H9 (cell line): ENCODE results near the gene NEK4. TPM values are rescaled to one million over a fixed set of nuclear protein-coding genes. Genes with fewer than 3 reads are reported as not detected.

Experiments used
- DNase-seq: peaks from one replicate; pipeline ENCODE4 v3.0.0-alpha.2; 2017
- H2AFZ ChIP-seq: one replicate; pipeline ENCODE4 v1.6.1; 2013; ENCODE audit warnings: mild to moderate bottlenecking, low read length, control low read depth, moderate library complexity
- H2AK5ac ChIP-seq: 2 replicates; pipeline ENCODE4 v1.6.1; 2013; ENCODE audit warnings: low read length, control low read depth, mixed read lengths; ENCODE audit not compliant: insufficient read length
- H2BK120ac ChIP-seq: one replicate; pipeline ENCODE4 v1.6.1; 2013; ENCODE audit warnings: low read depth, mild to moderate bottlenecking, low read length, control low read depth, inconsistent platforms; ENCODE audit not compliant: poor library complexity, severe bottlenecking
- H2BK12ac ChIP-seq: 2 replicates; pipeline ENCODE4 v1.6.1; 2013; ENCODE audit warnings: low read length, control low read depth, mixed read lengths, low read depth; ENCODE audit not compliant: insufficient read length
- H2BK15ac ChIP-seq: 2 replicates; pipeline ENCODE4 v1.6.1; 2013; ENCODE audit warnings: low read depth, low read length, control low read depth
- H2BK20ac ChIP-seq: one replicate; pipeline ENCODE4 v1.6.1; 2013; ENCODE audit warnings: low read depth, mild to moderate bottlenecking, low read length, control low read depth, inconsistent platforms; ENCODE audit not compliant: poor library complexity, severe bottlenecking
- H2BK5ac ChIP-seq: 2 replicates; pipeline ENCODE4 v1.6.1; 2013; ENCODE audit warnings: low read length, control low read depth, mixed read lengths; ENCODE audit not compliant: insufficient read length
- H3K14ac ChIP-seq: 2 replicates; pipeline ENCODE4 v1.6.1; 2013; ENCODE audit warnings: low read length, control low read depth; ENCODE audit not compliant: insufficient read depth
- H3K18ac ChIP-seq: 2 replicates; pipeline ENCODE4 v1.6.1; 2013; ENCODE audit warnings: low read depth, mild to moderate bottlenecking, mixed read lengths, low read length, control low read depth; ENCODE audit not compliant: insufficient read length
- H3K23ac ChIP-seq: 2 replicates; pipeline ENCODE4 v1.6.1; 2013; ENCODE audit warnings: low read length, control low read depth, mixed read lengths, low read depth; ENCODE audit not compliant: insufficient read length
- H3K23me2 ChIP-seq: 2 replicates; pipeline ENCODE4 v1.6.1; 2013; ENCODE audit warnings: low read depth, mild to moderate bottlenecking, mixed read lengths, low read length, control low read depth; ENCODE audit not compliant: insufficient read length, poor library complexity, severe bottlenecking
- H3K27ac ChIP-seq: 2 replicates; pipeline ENCODE4 v1.5.1; 2013; ENCODE audit warnings: low read length, control low read depth, mixed read lengths, low read depth; ENCODE audit not compliant: insufficient read length
- H3K27me3 ChIP-seq: 2 replicates; pipeline ENCODE4 v1.6.1; 2013; ENCODE audit warnings: low read length, control low read depth, inconsistent platforms; ENCODE audit not compliant: insufficient read depth
- H3K4ac ChIP-seq: 2 replicates; pipeline ENCODE4 v1.6.1; 2013; ENCODE audit warnings: low read depth, mild to moderate bottlenecking, control low read depth, inconsistent platforms, low read length, moderate library complexity
- H3K4me1 ChIP-seq: 2 replicates; pipeline ENCODE4 v1.6.1; 2013; ENCODE audit warnings: low read length, control low read depth, inconsistent platforms; ENCODE audit not compliant: insufficient read depth
- H3K4me2 ChIP-seq: 2 replicates; pipeline ENCODE4 v1.6.1; 2013; ENCODE audit warnings: low read length, control low read depth, mixed read lengths; ENCODE audit not compliant: insufficient read length, insufficient read depth
- H3K56ac ChIP-seq: 2 replicates; pipeline ENCODE4 v1.6.1; 2013; ENCODE audit warnings: low read depth, mild to moderate bottlenecking, mixed read lengths, low read length, control low read depth; ENCODE audit not compliant: insufficient read length
- H3K79me1 ChIP-seq: 2 replicates; pipeline ENCODE4 v1.6.1; 2013; ENCODE audit warnings: low read depth, mild to moderate bottlenecking, moderate library complexity, low read length, control low read depth, inconsistent platforms; ENCODE audit not compliant: insufficient read depth, poor library complexity, severe bottlenecking
- H3K79me2 ChIP-seq: 2 replicates; pipeline ENCODE4 v1.6.1; 2013; ENCODE audit warnings: low read length, control low read depth, inconsistent platforms; ENCODE audit not compliant: insufficient read depth
- H3K9ac ChIP-seq: 2 replicates; pipeline ENCODE4 v1.6.1; 2013; ENCODE audit warnings: low read length, control low read depth, mixed read lengths; ENCODE audit not compliant: insufficient read length; ENCODE audit errors: extremely low read depth
- H3K9me3 ChIP-seq: one replicate; pipeline ENCODE4 v1.6.1; 2013; ENCODE audit warnings: low read depth, low read length, inconsistent platforms; ENCODE audit not compliant: control insufficient read depth
- H3T11ph ChIP-seq: one replicate; pipeline ENCODE4 v1.6.1; 2013; ENCODE audit warnings: mild to moderate bottlenecking, low read length, control low read depth, inconsistent platforms
- H4K20me1 ChIP-seq: one replicate; pipeline ENCODE4 v1.6.1; 2013; ENCODE audit not compliant: control insufficient read depth, insufficient read length, insufficient read depth
- H4K5ac ChIP-seq: 2 replicates; pipeline ENCODE4 v1.6.1; 2013; ENCODE audit warnings: low read depth, mild to moderate bottlenecking, mixed read lengths, low read length, control low read depth; ENCODE audit not compliant: insufficient read length
- H4K8ac ChIP-seq: replicated peaks from 2 replicates; pipeline ENCODE4 v1.6.1; 2013; ENCODE audit warnings: low read length, control low read depth, mixed read lengths, low read depth; ENCODE audit not compliant: insufficient read length
- H4K91ac ChIP-seq: 2 replicates; pipeline ENCODE4 v1.6.1; 2013; ENCODE audit warnings: low read depth, mild to moderate bottlenecking, moderate library complexity, mixed read lengths, low read length, control low read depth; ENCODE audit not compliant: insufficient read length
- H3K27ac Mint-ChIP-seq, 3 experiments: 2 replicates in 2 of 3; 3 replicates in 1 of 3; pipeline ENCODE4 v1.8.0; 2020 to 2021; ENCODE audit warnings: mixed read lengths in 3 of 3, mild to moderate bottlenecking in 1 of 3, moderate library complexity in 1 of 3
- H3K27me3 Mint-ChIP-seq: 2 replicates; pipeline ENCODE4 v1.8.0; 2021; ENCODE audit warnings: low read depth, mild to moderate bottlenecking, moderate library complexity, mixed read lengths
- H3K36me3 Mint-ChIP-seq, 3 experiments: 2 replicates in 2 of 3; 3 replicates in 1 of 3; pipeline ENCODE4 v1.8.0; 2020 to 2021; ENCODE audit warnings: low read depth in 3 of 3, mixed read lengths in 3 of 3; ENCODE audit not compliant: insufficient read depth in 1 of 3
- H3K4me1 Mint-ChIP-seq, 2 experiments: 2 replicates each; pipeline ENCODE4 v1.8.0; 2020; ENCODE audit warnings: mixed read lengths in 2 of 2
- H3K4me3 Mint-ChIP-seq, 2 experiments: 2 replicates in 1 of 2; 3 replicates in 1 of 2; pipeline ENCODE4 v1.8.0; 2020 to 2021; ENCODE audit warnings: mild to moderate bottlenecking in 2 of 2, mixed read lengths in 2 of 2, moderate library complexity in 1 of 2
- H3K9me3 Mint-ChIP-seq, 2 experiments: 2 replicates in 1 of 2; 3 replicates in 1 of 2; pipeline ENCODE4 v1.8.0; 2020; ENCODE audit warnings: mild to moderate bottlenecking in 2 of 2, mixed read lengths in 2 of 2, moderate library complexity in 1 of 2
- WGBS: extraction: QIAGEN DNeasy Blood & Tissue Kit; methylation state at CpG from one replicate; pipeline ENCODE4 v1.1.7; 2013; ENCODE audit warnings: missing lambda C conversion rate, low lambda C conversion rate, mixed read lengths; ENCODE audit not compliant: insufficient read length; ENCODE audit errors: extremely low coverage; 5-methylcytosine and 5-hydroxymethylcytosine counted together
- total RNA-seq: library from RNA; stranded (reverse); gene quantifications from 2 replicates; pipeline ENCODE4 v1.2.1, GENCODE V29; 2021
- TF ChIP-seq, protein P1 (sequence below): fragments of 200-600 bp; sonication (generic); conservative IDR thresholded peaks from 3 replicates; pipeline ENCODE4 v1.8.0; 2021; ENCODE audit warnings: antibody characterized with exemption, mild to moderate bottlenecking

NEK4 gene
- total RNA-seq, 1 experiment from 2014 or later = 36.0 TPM

DNA sequence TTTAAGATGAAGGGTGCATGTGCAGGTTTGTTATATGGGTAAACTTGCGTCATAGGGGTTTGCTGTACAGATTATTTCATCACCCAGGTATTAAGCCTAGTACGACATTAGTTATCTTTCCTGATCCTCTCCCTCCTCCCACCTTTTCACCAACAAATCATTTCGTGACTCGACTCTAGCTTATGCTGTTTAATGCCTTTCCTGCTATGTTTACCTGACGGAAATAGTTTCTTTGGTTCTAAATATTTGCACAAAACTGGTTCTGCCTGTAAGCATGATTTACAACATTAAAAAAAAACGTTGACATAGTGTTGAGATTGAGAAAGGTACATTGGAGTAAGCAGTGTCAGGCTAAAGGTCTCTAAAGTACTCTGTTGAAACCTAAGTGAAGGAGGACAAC, 82.5 kb downstream of the NEK4 start:
- no peak overlapping the region for H3K56ac ChIP-seq
- no peak overlapping the region for H2BK120ac ChIP-seq
- H3K4ac ChIP-seq = no peak overlapping the region
- H4K8ac ChIP-seq = no peak overlapping the region
- no peak overlapping the region for H2BK20ac ChIP-seq
- no peak overlapping the region for H3K9ac ChIP-seq
- peaks cover 3% of the 10 kb centered on the region for H3K23me2 ChIP-seq
- H3K9me3 ChIP-seq = no peaks in the 10 kb centered on the region
- Mint-ChIP-seq H3K9me3 (no peaks in the 10 kb centered on the region), H3K4me3 (peak overlapping the region; percentile 38 to 99; a peak in 3 of 5 replicates), H3K27me3 (peaks cover 3% of the 10 kb centered on the region; the same call in 1 of the 2 replicates), H3K4me1 (peaks cover 15% of the 10 kb centered on the region in 2 experiments), H3K27ac (peak overlapping the region; percentile 41 to 75 (median 62); a peak in 2 of 7 replicates), H3K36me3 (peaks cover 63 to 75% (median 72%) of the 10 kb centered on the region in 3 experiments)
- H2AFZ ChIP-seq = no peak overlapping the region
- H3K79me2 ChIP-seq = peaks cover 12% of the 10 kb centered on the region; the same call in 1 of the 2 replicates
- no peak overlapping the region for H4K91ac ChIP-seq
- no peak overlapping the region for H2BK12ac ChIP-seq
- peaks cover 16% of the 10 kb centered on the region for H3K79me1 ChIP-seq
- no peaks in the 10 kb centered on the region for H3K4me1 ChIP-seq
- no peak overlapping the region for H3K18ac ChIP-seq
- H3K4me2 ChIP-seq = no peak overlapping the region
- no peak overlapping the region for H3K14ac ChIP-seq
- H2BK15ac ChIP-seq = no peak overlapping the region
- H3K23ac ChIP-seq = no peak overlapping the region
- H4K5ac ChIP-seq = no peak overlapping the region
- DNase-seq = no peak
- no peak overlapping the region for H3T11ph ChIP-seq
- H2BK5ac ChIP-seq = no peak overlapping the region
- H3K27ac ChIP-seq = no peak overlapping the region
- TF ChIP-seq, protein P1, sequence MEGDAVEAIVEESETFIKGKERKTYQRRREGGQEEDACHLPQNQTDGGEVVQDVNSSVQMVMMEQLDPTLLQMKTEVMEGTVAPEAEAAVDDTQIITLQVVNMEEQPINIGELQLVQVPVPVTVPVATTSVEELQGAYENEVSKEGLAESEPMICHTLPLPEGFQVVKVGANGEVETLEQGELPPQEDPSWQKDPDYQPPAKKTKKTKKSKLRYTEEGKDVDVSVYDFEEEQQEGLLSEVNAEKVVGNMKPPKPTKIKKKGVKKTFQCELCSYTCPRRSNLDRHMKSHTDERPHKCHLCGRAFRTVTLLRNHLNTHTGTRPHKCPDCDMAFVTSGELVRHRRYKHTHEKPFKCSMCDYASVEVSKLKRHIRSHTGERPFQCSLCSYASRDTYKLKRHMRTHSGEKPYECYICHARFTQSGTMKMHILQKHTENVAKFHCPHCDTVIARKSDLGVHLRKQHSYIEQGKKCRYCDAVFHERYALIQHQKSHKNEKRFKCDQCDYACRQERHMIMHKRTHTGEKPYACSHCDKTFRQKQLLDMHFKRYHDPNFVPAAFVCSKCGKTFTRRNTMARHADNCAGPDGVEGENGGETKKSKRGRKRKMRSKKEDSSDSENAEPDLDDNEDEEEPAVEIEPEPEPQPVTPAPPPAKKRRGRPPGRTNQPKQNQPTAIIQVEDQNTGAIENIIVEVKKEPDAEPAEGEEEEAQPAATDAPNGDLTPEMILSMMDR = no peak
- no peaks in the 10 kb centered on the region for H3K27me3 ChIP-seq
- no CpG with 5 or more reads among the region's 6 CpGs for WGBS
- no peak overlapping the region for H2AK5ac ChIP-seq
- H4K20me1 ChIP-seq = no peaks in the 10 kb centered on the region
